Chondrocyte (in vitro differentiated cells): ENCODE measurements around the gene C1orf198. TPM values are rescaled to one million over a fixed set of nuclear protein-coding genes. Genes with fewer than 3 reads are reported as not detected.

Experiments used
- DNase-seq: peaks from one replicate; pipeline ENCODE4 v3.0.0; 2021; ENCODE audit warnings: mixed read lengths, low spot score
- H3K27ac Mint-ChIP-seq: one replicate; pipeline ENCODE4 v1.8.0; 2021; ENCODE audit warnings: mild to moderate bottlenecking, moderate library complexity, mixed read lengths; ENCODE audit not compliant: unreplicated experiment
- H3K27me3 Mint-ChIP-seq: 2 replicates; pipeline ENCODE4 v1.8.0; 2021; ENCODE audit warnings: low read depth, mixed read lengths
- H3K36me3 Mint-ChIP-seq: 2 replicates; pipeline ENCODE4 v1.8.0; 2021; ENCODE audit warnings: low read depth, mixed read lengths
- H3K4me1 Mint-ChIP-seq: 2 replicates; pipeline ENCODE4 v1.8.0; 2021; ENCODE audit warnings: low read depth, mild to moderate bottlenecking, mixed read lengths
- H3K4me3 Mint-ChIP-seq: one replicate; pipeline ENCODE4 v1.8.0; 2021; ENCODE audit warnings: mild to moderate bottlenecking, moderate library complexity, mixed read lengths; ENCODE audit not compliant: unreplicated experiment
- H3K9me3 Mint-ChIP-seq: 2 replicates; pipeline ENCODE4 v1.8.0; 2021; ENCODE audit warnings: low read depth, mixed read lengths
- CTCF ChIP-seq: fragments of 200-600 bp; sonication (generic); IDR thresholded peaks from 2 replicates; pipeline ENCODE4 v1.5.0; 2021; ENCODE audit warnings: antibody characterized with exemption, mild to moderate bottlenecking, moderate library complexity
- total RNA-seq: library from RNA; stranded (reverse); gene quantifications from 3 replicates; pipeline ENCODE4 v1.2.1, GENCODE V29; 2021

The C1orf198 gene
- total RNA-seq, 1 donor from 2014 or later = 505 TPM

- Mint-ChIP-seq H3K27ac (peak overlapping the region; percentile 96), H3K9me3 (no peaks in the 10 kb centered on the region), H3K4me3 (peak overlapping the region; percentile 86), H3K4me1 (peaks cover 67% of the 10 kb centered on the region), H3K27me3 (no peaks in the 10 kb centered on the region), H3K36me3 (peaks cover 45% of the 10 kb centered on the region)
- TF ChIP-seq CTCF = no peak
- no peak for DNase-seq
These were observed 1.9 kb downstream of the C1orf198 start for GRCh38 chr1:230866171-230867070.

- Mint-ChIP-seq H3K4me3 (peak overlapping the region; percentile 86), H3K27ac (peak overlapping the region; percentile 96), H3K36me3 (peaks cover 57% of the 10 kb centered on the region), H3K4me1 (peaks cover 71% of the 10 kb centered on the region), H3K27me3 (no peaks in the 10 kb centered on the region), H3K9me3 (no peaks in the 10 kb centered on the region)
- DNase-seq = no peak
- no peak for TF ChIP-seq CTCF
These were observed 3.1 kb downstream of the C1orf198 start for GRCh38 chr1:230865062-230865817.

GRCh38 chr1:230864441-230864840 lies 3.9 kb downstream of the C1orf198 start:
- TF ChIP-seq CTCF = no peak
- H3K36me3 Mint-ChIP-seq = peaks cover 57% of the 10 kb centered on the region
- H3K27ac Mint-ChIP-seq = peak overlapping the region; percentile 96
- H3K4me1 Mint-ChIP-seq = peaks cover 72% of the 10 kb centered on the region
- H3K4me3 Mint-ChIP-seq = peak overlapping the region; percentile 86
- DNase-seq = no peak
- H3K27me3 Mint-ChIP-seq = no peaks in the 10 kb centered on the region
- no peaks in the 10 kb centered on the region for H3K9me3 Mint-ChIP-seq

- H3K36me3 Mint-ChIP-seq = peaks cover 57% of the 10 kb centered on the region
- H3K4me1 Mint-ChIP-seq = peaks cover 76% of the 10 kb centered on the region
- H3K27me3 Mint-ChIP-seq = no peaks in the 10 kb centered on the region
- TF ChIP-seq CTCF = no peak
- H3K9me3 Mint-ChIP-seq = no peaks in the 10 kb centered on the region
- peak overlapping the region; percentile 63 for H3K4me3 Mint-ChIP-seq
- peak overlapping the region; percentile 94 for H3K27ac Mint-ChIP-seq
- no peak for DNase-seq
These were observed 4.9 kb downstream of the C1orf198 start for GRCh38 chr1:230863449-230863848.

- Mint-ChIP-seq H3K4me1 (peaks cover 90% of the 10 kb centered on the region), H3K36me3 (peaks cover 49% of the 10 kb centered on the region), H3K9me3 (no peaks in the 10 kb centered on the region), H3K27me3 (no peaks in the 10 kb centered on the region), H3K27ac (peak overlapping the region; percentile 73), H3K4me3 (peak overlapping the region; percentile 63)
- DNase-seq = no peak
- TF ChIP-seq CTCF = no peak
These were observed 6.2 kb downstream of the C1orf198 start for GRCh38 chr1:230861970-230862595.
